Stimulated activated CD8-positive, alpha-beta memory T cell treated with anti-CD3 and anti-CD28 coated beads, Interleukin-15, amount 100 ng/mL, for 48 hours (primary cell): ENCODE measurements around the gene TTC31.
"Not testable (repeated sequence)": the region's sequence is repeated elsewhere in the genome, so short reads cannot be mapped to it uniquely, and the experiment has no call there.

Source experiments
- DNase-seq, 2 donors: peaks; one replicate each; pipeline ENCODE4 v3.0.0-alpha.2; 2020; ENCODE audit warnings: low read depth in 2 of 2

Gene TTC31

DNA sequence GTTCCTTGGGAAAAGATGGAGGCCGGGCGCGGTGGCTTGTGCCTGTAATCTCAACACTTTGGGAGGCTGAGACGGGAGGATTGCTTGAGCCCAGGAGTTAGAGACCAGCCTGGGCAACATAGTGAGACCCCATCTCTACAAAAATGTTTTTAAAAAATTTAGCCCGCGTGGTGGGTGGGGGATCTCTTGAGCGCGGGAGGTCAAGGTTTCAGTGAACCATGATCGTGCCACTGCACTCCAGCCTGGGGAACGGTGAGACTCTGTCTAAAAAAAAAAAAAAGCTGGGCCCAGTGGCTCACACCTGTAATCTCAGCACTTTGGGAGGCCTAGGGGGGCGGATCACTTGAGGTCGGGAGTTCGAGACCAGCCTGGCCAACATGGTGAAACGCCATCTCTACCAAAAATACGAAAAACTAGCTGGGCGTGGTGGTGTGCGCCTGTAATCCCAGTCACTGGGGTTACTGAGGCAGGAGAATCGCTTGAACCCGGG, 839 bp downstream of the TTC31 start:
- DNase-seq: not testable (repeated sequence)

GRCh38 chr2:74486141-74486540, 3.3 kb downstream of the TTC31 start:
- DNase-seq: no peak

DNA sequence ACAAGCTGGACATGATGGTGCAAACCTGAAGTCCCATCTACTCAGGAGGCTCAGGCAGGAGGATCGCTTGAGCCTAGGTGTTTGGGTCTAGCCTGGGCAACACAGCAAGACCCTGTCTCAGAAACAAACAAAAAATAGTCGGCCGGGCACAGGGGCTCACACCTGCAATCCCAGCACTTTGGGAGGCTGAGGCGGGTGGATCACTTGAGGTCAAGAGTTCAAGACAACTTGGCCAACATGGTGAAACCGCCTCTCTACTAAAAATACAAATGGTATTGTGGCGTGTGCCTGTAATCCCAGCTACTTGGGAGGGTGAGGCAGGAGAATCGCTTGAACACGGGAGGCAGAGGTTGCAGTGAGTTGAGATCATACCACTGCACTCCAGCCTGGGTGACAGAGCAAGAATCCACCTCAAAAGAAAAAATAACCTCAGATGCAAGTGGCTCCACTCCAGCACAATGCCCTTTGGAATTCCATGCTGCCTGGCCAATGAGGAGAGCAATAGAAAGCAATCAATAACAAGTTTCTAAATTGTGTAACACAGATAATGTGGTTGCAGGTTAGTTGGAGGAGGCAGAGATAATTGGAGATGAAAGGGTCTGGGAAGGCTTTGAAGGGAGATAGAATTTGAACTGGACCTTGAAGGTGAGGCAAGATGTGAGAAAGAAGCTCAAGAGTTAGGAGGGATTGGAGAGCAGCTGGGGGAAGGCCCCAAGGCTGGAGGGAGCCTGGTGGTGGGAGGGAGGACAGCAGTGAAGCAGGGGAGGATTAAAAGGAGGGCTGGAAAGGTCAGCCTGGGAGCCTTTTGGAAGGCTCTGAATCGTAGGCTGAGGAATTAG, 6.0 kb downstream of the TTC31 start:
- no peak for DNase-seq

- no peak for DNase-seq
These were observed 7.0 kb downstream of the TTC31 start for GRCh38 chr2:74489906-74490305.

DNA sequence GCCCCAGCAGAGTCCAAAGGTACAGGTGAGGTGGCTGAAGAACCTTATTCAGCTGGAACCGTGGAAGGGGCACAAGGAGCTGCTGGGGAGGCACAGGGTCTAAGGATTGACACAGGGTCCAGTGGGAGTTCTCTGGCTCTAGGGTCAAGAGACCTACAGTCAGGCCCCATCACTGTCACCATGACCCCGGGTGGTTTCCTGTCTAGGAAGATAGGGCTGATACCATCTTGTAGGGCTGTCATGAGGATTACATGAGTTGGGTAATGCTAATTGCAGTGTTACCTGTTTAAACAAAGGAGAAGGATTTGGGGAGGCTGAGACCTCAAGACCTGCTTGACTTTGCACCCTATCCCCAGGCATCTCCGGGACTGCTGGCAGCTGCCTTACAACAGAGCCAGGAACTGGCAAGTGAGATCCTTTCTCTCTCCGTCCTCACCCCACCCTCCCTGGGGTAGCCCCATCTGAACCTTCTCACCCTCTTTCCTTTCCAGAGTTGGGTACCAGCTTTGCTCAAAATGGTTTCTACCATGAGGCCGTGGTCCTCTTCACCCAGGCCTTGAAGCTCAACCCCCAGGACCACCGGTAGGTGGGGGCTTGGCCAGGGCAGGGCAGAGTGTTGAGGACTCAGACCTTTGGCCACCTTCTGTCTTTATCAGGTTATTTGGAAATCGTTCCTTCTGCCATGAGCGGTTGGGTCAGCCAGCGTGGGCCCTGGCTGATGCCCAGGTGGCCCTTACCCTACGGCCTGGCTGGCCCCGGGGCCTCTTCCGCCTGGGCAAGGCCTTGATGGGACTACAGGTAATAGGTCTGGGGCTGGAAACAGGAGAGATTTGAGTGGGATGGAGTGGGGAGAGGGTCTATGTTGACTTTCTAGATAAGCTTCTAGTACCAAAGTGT, 9.0 kb downstream of the TTC31 start:
- no peak for DNase-seq

DNA sequence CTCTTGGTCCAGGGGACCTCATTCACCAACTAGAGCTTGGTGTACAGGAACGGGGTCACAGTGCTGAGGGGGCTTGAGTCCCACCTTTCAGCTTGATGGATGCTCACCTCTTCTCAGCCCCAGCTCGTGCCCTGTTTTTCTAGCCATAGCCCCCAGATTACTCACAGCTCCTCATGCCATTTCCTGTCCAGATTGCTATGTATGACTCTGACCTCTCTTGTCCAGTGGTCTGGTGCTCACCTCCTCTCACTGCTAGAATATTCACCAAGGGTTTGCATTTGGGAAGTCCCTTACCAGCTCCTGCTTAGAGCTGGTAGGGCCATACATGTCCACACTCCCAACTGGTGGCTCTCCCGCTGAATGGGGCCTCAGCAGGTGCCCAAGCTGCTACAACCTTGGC, 10.7 kb downstream of the TTC31 start:
- DNase-seq: no peak

- DNase-seq: no peak
These were observed 12.6 kb downstream of the TTC31 start for GRCh38 chr2:74495440-74495839.

DNA sequence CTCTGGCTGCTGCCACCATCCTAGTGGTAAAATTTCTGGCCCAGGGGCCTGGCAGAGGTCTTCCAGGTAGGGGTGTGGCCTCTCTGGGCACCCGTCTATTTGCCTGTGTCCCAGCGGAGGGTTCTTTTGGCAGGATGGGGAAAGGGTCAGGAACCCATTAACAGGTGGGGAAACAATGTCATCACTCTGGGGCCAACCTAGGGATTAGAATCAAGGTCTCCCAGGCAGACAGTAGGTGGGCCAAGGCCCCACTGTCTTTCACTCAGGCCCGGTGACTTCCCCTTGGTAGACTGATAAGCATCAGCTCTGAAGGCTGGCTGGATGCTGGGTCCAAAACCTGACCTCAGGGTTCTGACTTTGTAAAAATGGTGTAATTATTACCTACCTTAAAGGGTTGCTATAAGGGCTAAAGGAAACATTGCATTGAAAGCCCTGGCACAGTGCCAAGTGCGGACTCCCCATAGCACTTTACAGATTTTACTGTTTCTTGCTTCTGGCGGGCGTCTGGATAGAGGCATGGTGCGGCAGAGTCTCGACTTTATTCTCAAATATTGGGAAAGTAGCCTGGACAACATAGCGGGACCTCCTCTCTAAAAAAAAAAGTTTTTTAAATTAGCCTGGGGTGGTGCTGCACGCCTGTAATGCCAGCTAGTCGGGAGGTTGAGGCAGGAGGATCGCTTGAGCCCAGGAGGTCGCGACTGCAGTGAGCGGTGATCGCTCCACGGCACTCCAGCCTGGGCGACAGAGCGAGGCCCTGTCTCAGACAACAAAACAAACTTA, 14.3 kb downstream of the TTC31 start:
- DNase-seq: no peak

- DNase-seq: no peak
These were observed 15.1 kb downstream of the TTC31 start for GRCh38 chr2:74497777-74498499.

DNA sequence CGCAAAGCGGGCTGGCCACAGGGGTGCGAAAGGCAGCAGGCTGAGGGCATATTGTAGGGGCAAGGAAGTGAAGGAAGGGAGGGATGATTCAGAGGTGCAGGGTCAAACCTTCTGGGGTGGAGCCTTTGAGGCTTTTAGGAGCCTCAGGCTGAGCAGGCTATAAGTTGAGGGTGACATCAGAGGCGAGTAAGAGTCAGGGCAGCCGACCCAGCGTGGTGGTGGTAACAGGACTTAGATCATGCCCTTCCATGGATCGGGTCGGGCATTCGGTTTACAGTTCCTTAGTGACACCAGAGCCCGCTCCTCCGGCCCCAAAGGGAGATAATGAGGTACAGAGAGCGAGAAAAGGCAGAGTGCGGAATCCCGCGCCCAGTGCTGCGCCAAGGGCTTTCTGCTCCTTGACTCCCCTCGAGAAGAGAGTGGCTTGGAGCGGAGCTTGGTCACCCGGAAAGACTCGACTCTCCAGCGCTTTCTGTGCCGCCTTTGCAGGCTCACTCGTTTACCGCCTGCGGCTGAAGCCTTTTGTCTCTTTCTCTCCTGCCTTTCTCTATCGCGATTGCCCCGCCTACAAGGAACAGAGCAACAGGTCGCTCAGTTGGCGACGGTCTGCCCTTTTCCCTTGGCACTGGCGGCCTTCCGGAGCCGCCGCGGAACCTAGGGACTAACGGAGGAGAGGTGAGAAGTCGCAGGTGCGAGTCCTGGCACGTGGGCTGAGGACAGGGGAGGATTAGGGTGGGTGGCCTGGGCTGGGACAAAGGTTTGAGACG, 15.8 kb downstream of the TTC31 start:
- no peak for DNase-seq

DNA sequence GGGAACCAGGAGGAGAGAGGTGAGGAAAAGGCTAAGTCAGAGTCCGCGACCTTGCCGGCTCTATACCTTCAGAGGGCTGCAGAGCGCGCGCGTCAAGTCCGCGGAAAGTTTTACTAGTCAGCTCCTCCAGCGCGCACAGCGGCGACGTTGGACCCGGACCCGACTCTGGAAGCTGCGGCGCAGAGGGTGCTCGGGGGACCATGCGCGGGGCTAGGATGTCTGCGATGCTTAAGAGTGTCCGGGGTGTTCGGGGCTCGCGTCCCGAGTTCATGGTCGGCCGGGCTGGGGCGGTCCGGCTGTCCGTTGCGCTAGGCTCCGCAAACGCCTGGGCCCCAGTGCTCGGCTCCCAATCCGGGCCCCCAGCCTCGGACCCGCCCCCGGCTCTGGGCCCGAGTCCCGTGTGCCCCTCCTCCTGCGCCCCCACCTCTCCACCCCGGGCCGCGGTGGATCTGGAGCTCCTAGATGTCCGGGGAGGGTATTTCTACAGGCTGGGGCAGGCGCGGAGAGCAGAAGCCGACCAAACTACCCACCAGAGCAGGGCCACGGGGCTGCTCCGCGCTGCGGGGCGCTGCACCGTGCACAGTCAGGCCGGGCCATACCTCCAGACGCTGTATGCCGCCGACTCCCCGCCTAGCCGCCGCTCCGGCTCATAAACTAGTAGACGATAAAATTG, 16.5 kb downstream of the TTC31 start, which contains the start of gene LBX2:
Gene LBX2 (minus strand): TSS at position 337 of the 673 bp plus-strand sequence. CDS start 66 bp downstream, at position 271.
- DNase-seq: no peak

DNA sequence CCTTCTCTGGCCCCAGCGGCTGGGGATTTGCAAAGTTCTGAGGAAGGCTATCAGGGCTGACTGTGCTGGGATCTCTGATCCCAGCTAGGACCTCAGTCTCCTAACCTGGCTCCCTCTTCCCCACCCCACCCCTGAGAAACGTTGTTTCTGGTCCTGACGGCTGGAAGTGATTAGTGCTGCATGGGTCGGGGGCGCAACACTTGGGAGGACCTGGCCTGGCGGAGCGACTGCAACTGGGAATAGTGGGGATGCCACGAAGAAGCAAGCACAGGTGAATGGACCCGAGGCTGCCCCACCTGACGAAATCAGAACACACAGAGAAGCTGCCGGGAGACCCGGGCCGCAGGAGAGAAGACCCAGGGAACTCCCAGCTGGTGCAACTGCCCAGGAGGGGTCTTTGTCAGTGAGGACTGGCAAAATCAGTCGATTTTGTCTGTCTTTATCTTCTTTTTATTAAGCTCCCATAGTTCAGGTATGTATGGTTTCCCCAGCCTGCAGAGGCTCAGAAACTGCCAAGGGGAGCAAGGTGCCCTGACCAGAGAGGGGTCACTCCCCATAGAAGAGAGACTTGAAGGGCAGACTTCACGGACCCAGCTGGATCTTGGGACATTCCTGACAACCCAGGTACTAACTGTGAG, 17.2 kb downstream of the TTC31 start:
- no peak for DNase-seq

GRCh38 chr2:74500578-74500946, 17.7 kb downstream of the TTC31 start:
- no peak for DNase-seq

- no peak for DNase-seq
These were observed 18.6 kb downstream of the TTC31 start for GRCh38 chr2:74501335-74502071.

DNA sequence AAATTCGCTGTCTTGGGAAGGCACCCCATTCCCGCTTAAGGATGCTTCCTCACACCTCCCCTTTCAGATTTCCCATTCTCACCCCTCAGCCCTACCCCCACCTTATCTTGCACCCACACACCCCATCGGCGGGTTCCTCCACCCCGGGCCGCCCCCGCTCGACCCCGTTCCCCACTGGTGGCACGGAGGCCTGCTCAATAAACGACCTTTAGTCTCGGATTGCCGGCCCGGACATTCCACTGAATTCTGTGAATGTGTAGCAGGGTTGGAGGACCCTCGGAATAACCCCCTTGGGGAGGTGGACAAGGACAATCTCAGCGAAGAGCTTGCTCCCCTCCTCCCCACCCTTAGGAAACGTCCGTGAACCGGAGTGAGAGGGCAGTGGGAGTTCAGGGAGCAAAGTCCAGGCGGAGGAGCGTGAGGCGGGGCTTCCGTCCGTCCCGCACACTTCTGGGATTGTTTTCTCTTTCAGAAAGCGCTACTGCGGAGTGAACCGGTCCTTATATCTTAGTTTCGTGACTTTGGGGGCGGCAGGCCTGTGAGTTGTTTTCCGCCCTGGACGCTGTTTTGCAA, 19.4 kb downstream of the TTC31 start:
- no peak for DNase-seq

- DNase-seq: peak; percentile 56 to 62
These were observed 20.0 kb downstream of the TTC31 start for GRCh38 chr2:74502720-74503505.
